CD4-positive, alpha-beta memory T cell (primary cell): ENCODE measurements around the gene BRINP2. TPM values are rescaled to one million over a fixed set of nuclear protein-coding genes. Genes with fewer than 3 reads are reported as not detected.

ENCODE experiments used
- CTCF ChIA-PET: fragments of 350-600 bp; sonication (Branson Sonifier 250); formaldehyde crosslinking; loops from one replicate; lab custom pipeline; 2021; ENCODE audit warnings: inconsistent platforms; ENCODE audit not compliant: partially characterized antibody; lab: Charles Lee
- POLR2A ChIA-PET: fragments of 350-600 bp; sonication (Branson Sonifier 250); formaldehyde crosslinking; loops from one replicate; lab custom pipeline; 2021; ENCODE audit not compliant: partially characterized antibody; lab: Charles Lee
- DNase-seq, 5 donors: peaks; one replicate each; pipeline versions ENCODE4 v3.0.0 to v3.0.0-alpha.2; 2020 to 2022; ENCODE audit warnings: mixed read lengths in 1 of 5
- H3K27ac ChIP-seq: one replicate; pipeline ENCODE4 v1.7.0; 2013; ENCODE audit warnings: low read depth, low read length
- H3K27me3 ChIP-seq: 2 replicates; pipeline ENCODE4 v1.7.0; 2013; ENCODE audit warnings: mild to moderate bottlenecking, low read length, moderate library complexity; ENCODE audit not compliant: insufficient read depth
- H3K36me3 ChIP-seq: 2 replicates; pipeline ENCODE4 v1.7.0; 2013; ENCODE audit warnings: mild to moderate bottlenecking, low read length, moderate library complexity; ENCODE audit not compliant: insufficient read depth
- H3K4me1 ChIP-seq: 2 replicates; pipeline ENCODE4 v1.7.0; 2013; ENCODE audit warnings: mild to moderate bottlenecking, low read length, moderate library complexity; ENCODE audit not compliant: insufficient read depth
- H3K4me3 ChIP-seq, 2 donors: one replicate each; pipeline ENCODE4 v1.7.0; 2013; ENCODE audit warnings: low read length in 2 of 2, mild to moderate bottlenecking in 1 of 2
- H3K9me3 ChIP-seq, 2 donors: one replicate each; pipeline ENCODE4 v1.7.0; 2013; ENCODE audit warnings: low read length in 2 of 2, control low read depth in 1 of 2; ENCODE audit not compliant: control insufficient read depth in 1 of 2
- H3K27ac Mint-ChIP-seq, 7 donors: one replicate each; pipeline ENCODE4 v1.8.0; 2020 to 2021; ENCODE audit warnings: mixed read lengths in 7 of 7, mild to moderate bottlenecking in 6 of 7, inconsistent platforms in 3 of 7, moderate library complexity in 3 of 7
- H3K27me3 Mint-ChIP-seq, 2 donors: one replicate each; pipeline ENCODE4 v1.8.0; 2020 to 2021; ENCODE audit warnings: mixed read lengths in 2 of 2
- H3K36me3 Mint-ChIP-seq, 2 donors: one replicate each; pipeline ENCODE4 v1.8.0; 2020 to 2021; ENCODE audit warnings: mixed read lengths in 2 of 2, inconsistent platforms in 1 of 2, mild to moderate bottlenecking in 1 of 2
- H3K4me1 Mint-ChIP-seq, 4 donors: one replicate each; pipeline ENCODE4 v1.8.0; 2020 to 2021; ENCODE audit warnings: mixed read lengths in 4 of 4, mild to moderate bottlenecking in 1 of 4
- H3K4me3 Mint-ChIP-seq, 8 donors: one replicate each; pipeline ENCODE4 v1.8.0; 2020 to 2021; ENCODE audit warnings: mixed read lengths in 8 of 8, mild to moderate bottlenecking in 7 of 8, moderate library complexity in 6 of 8, inconsistent platforms in 3 of 8
- H3K9me3 Mint-ChIP-seq, 8 donors: one replicate each; pipeline ENCODE4 v1.8.0; 2020 to 2021; ENCODE audit warnings: mixed read lengths in 8 of 8, mild to moderate bottlenecking in 5 of 8, inconsistent platforms in 3 of 8, moderate library complexity in 1 of 8
- intact Hi-C: fragments of 100-400 bp; cut with micrococcal nuclease; formaldehyde crosslinking; loops from one replicate; pipeline ENCODE4 v1.15.1; 2023
- polyA plus RNA-seq, 2 donors: library from polyadenylated mRNA; unstranded; fragments of 300-500 nt; fragmentation: Illumina TruSeq; gene quantifications; one replicate each; pipeline ENCODE4 v1.2.3, GENCODE V29; 2021
- total RNA-seq, 2 experiments: library from RNA; stranded (reverse); gene quantifications; one replicate each; pipeline ENCODE4 v1.2.3, GENCODE V29; 2021

The BRINP2 gene
- total and polyA plus RNA-seq, 4 experiments from 2014 or later = not detected

GRCh38 chr1:177306981-177307380 lies 136.2 kb downstream of the BRINP2 start:
- Mint-ChIP-seq H3K9me3 (peaks cover 0 to 6% (median under 1%) of the 10 kb centered on the region in 8 donors), H3K27me3 (peaks cover 0 to 1% of the 10 kb centered on the region in 2 donors), H3K4me1 (no peaks in the 10 kb centered on the region), H3K4me3 (no peak overlapping the region), H3K36me3 (no peaks in the 10 kb centered on the region), H3K27ac (no peak overlapping the region)
- Histone ChIP-seq H3K36me3 (no peaks in the 10 kb centered on the region), H3K4me1 (no peaks in the 10 kb centered on the region), H3K27me3 (no peaks in the 10 kb centered on the region), H3K27ac (no peak overlapping the region), H3K9me3 (no peaks in the 10 kb centered on the region), H3K4me3 (no peak overlapping the region)
- no peak for DNase-seq
- POLR2A ChIA-PET = no interaction called here
- CTCF ChIA-PET = no interaction called here
- intact Hi-C loops = no loop called here

GRCh38 chr1:177307771-177308170 lies 137.0 kb downstream of the BRINP2 start:
- Histone ChIP-seq H3K4me1 (no peaks in the 10 kb centered on the region), H3K4me3 (no peak overlapping the region), H3K9me3 (no peaks in the 10 kb centered on the region), H3K36me3 (no peaks in the 10 kb centered on the region), H3K27ac (no peak overlapping the region), H3K27me3 (no peaks in the 10 kb centered on the region)
- peaks cover 0 to 6% (median 2%) of the 10 kb centered on the region in 8 donors for H3K9me3 Mint-ChIP-seq
- no peak for DNase-seq
- CTCF ChIA-PET = no interaction called here
- intact Hi-C loops = no loop called here
- POLR2A ChIA-PET = no interaction called here
- no peak overlapping the region for H3K4me3 Mint-ChIP-seq
- H3K4me1 Mint-ChIP-seq = no peaks in the 10 kb centered on the region
- no peaks in the 10 kb centered on the region for H3K36me3 Mint-ChIP-seq
- H3K27me3 Mint-ChIP-seq = peaks cover 0 to 1% of the 10 kb centered on the region in 2 donors
- no peak overlapping the region for H3K27ac Mint-ChIP-seq

- H3K9me3 Mint-ChIP-seq = peaks cover 0 to 5% (median 2%) of the 10 kb centered on the region in 8 donors
- H3K36me3 Mint-ChIP-seq = no peaks in the 10 kb centered on the region
- no peak for DNase-seq
- no peak overlapping the region for H3K4me3 Mint-ChIP-seq
- Histone ChIP-seq H3K4me1 (no peaks in the 10 kb centered on the region), H3K27me3 (no peaks in the 10 kb centered on the region), H3K9me3 (no peaks in the 10 kb centered on the region), H3K27ac (no peak overlapping the region), H3K36me3 (no peaks in the 10 kb centered on the region), H3K4me3 (no peak overlapping the region)
- H3K27me3 Mint-ChIP-seq = peaks cover 0 to 1% of the 10 kb centered on the region in 2 donors
- ChIA-PET POLR2A (no interaction called here), CTCF (no interaction called here)
- intact Hi-C loops = no loop called here
- H3K27ac Mint-ChIP-seq = no peak overlapping the region
- H3K4me1 Mint-ChIP-seq = no peaks in the 10 kb centered on the region
Measured at GRCh38 chr1:177309880-177310279, 139.1 kb downstream of the BRINP2 start.

- no peaks in the 10 kb centered on the region for H3K4me1 Mint-ChIP-seq
- Histone ChIP-seq H3K27ac (no peak overlapping the region), H3K9me3 (no peaks in the 10 kb centered on the region), H3K4me3 (no peak overlapping the region), H3K4me1 (no peaks in the 10 kb centered on the region), H3K36me3 (no peaks in the 10 kb centered on the region), H3K27me3 (no peaks in the 10 kb centered on the region)
- intact Hi-C loops = no loop called here
- no peak for DNase-seq
- CTCF ChIA-PET = no interaction called here
- H3K36me3 Mint-ChIP-seq = no peaks in the 10 kb centered on the region
- no peak overlapping the region for H3K4me3 Mint-ChIP-seq
- POLR2A ChIA-PET = no interaction called here
- peaks cover 0 to 1% of the 10 kb centered on the region in 2 donors for H3K27me3 Mint-ChIP-seq
- H3K27ac Mint-ChIP-seq = no peak overlapping the region
- H3K9me3 Mint-ChIP-seq = peaks cover 0 to 7% (median 2%) of the 10 kb centered on the region in 8 donors
Measured at GRCh38 chr1:177310326-177310725, 139.6 kb downstream of the BRINP2 start.

- CTCF ChIA-PET = no interaction called here
- intact Hi-C loops = no loop called here
- H3K27ac ChIP-seq = no peak overlapping the region
- H3K4me3 ChIP-seq = no peak overlapping the region
- POLR2A ChIA-PET = no interaction called here
- Mint-ChIP-seq H3K36me3 (no peaks in the 10 kb centered on the region), H3K4me1 (no peaks in the 10 kb centered on the region), H3K4me3 (no peak overlapping the region), H3K9me3 (peaks cover 0 to 5% (median 2%) of the 10 kb centered on the region in 8 donors), H3K27me3 (no peaks in the 10 kb centered on the region), H3K27ac (no peak overlapping the region)
- H3K36me3 ChIP-seq = no peaks in the 10 kb centered on the region
- H3K27me3 ChIP-seq = no peaks in the 10 kb centered on the region
- H3K4me1 ChIP-seq = no peaks in the 10 kb centered on the region
- no peak for DNase-seq
- no peaks in the 10 kb centered on the region for H3K9me3 ChIP-seq
Measured at GRCh38 chr1:177311111-177311510, 140.4 kb downstream of the BRINP2 start.

- Histone ChIP-seq H3K36me3 (no peaks in the 10 kb centered on the region), H3K27me3 (no peaks in the 10 kb centered on the region), H3K4me1 (no peaks in the 10 kb centered on the region), H3K27ac (no peak overlapping the region), H3K9me3 (no peaks in the 10 kb centered on the region), H3K4me3 (no peak overlapping the region)
- Mint-ChIP-seq H3K4me1 (no peaks in the 10 kb centered on the region), H3K9me3 (peaks cover 0 to 5% (median 2%) of the 10 kb centered on the region in 8 donors), H3K4me3 (no peak overlapping the region), H3K27me3 (no peaks in the 10 kb centered on the region), H3K36me3 (no peaks in the 10 kb centered on the region), H3K27ac (no peak overlapping the region)
- no peak for DNase-seq
- intact Hi-C loops = no loop called here
- CTCF ChIA-PET = no interaction called here
- POLR2A ChIA-PET = no interaction called here
Measured at GRCh38 chr1:177311586-177311985, 140.8 kb downstream of the BRINP2 start.

GRCh38 chr1:177315261-177315660 lies 144.5 kb downstream of the BRINP2 start:
- peaks cover 0 to 9% (median 1%) of the 10 kb centered on the region in 8 donors for H3K9me3 Mint-ChIP-seq
- no peaks in the 10 kb centered on the region for H3K27me3 ChIP-seq
- H3K27ac Mint-ChIP-seq = no peak overlapping the region
- H3K9me3 ChIP-seq = no peaks in the 10 kb centered on the region
- no peaks in the 10 kb centered on the region for H3K36me3 ChIP-seq
- no peak overlapping the region for H3K27ac ChIP-seq
- intact Hi-C loops = no loop called here
- no peaks in the 10 kb centered on the region for H3K36me3 Mint-ChIP-seq
- no peak overlapping the region for H3K4me3 Mint-ChIP-seq
- H3K4me1 Mint-ChIP-seq = no peaks in the 10 kb centered on the region
- ChIA-PET CTCF (no interaction called here), POLR2A (no interaction called here)
- no peak for DNase-seq
- no peak overlapping the region for H3K4me3 ChIP-seq
- no peaks in the 10 kb centered on the region for H3K4me1 ChIP-seq
- no peaks in the 10 kb centered on the region for H3K27me3 Mint-ChIP-seq

GRCh38 chr1:177315761-177316160 lies 145.0 kb downstream of the BRINP2 start:
- Histone ChIP-seq H3K4me1 (no peaks in the 10 kb centered on the region), H3K27ac (no peak overlapping the region), H3K36me3 (no peaks in the 10 kb centered on the region), H3K9me3 (no peaks in the 10 kb centered on the region), H3K4me3 (no peak overlapping the region), H3K27me3 (no peaks in the 10 kb centered on the region)
- H3K27ac Mint-ChIP-seq = no peak overlapping the region
- CTCF ChIA-PET = interaction anchor here (0.8 kb wide), 1 partner anchor 10 kb away, joined by 3 read pairs; no protein-coding TSS in a partner anchor
- no peaks in the 10 kb centered on the region for H3K27me3 Mint-ChIP-seq
- no peak overlapping the region for H3K4me3 Mint-ChIP-seq
- peaks cover 0 to 9% (median 3%) of the 10 kb centered on the region in 8 donors for H3K9me3 Mint-ChIP-seq
- H3K36me3 Mint-ChIP-seq = no peaks in the 10 kb centered on the region
- POLR2A ChIA-PET = no interaction called here
- DNase-seq = no peak
- intact Hi-C loops = no loop called here
- H3K4me1 Mint-ChIP-seq = no peaks in the 10 kb centered on the region
